ENCODE results near the gene RGL3.
"Not testable (repeated sequence)": the region's sequence is repeated elsewhere in the genome, so short reads cannot be mapped to it uniquely, and the experiment has no call there.

The RGL3 gene

GRCh38 chr19:11379857-11380350 lies 39.2 kb downstream of the RGL3 start:
- no CpG with 5 or more reads among the region's 7 CpGs for WGBS (ENCODE audit: insufficient coverage, insufficient read length)
- Histone ChIP-seq H3K27me3 (ENCODE audit: control insufficient read depth, insufficient read depth, low read length) (no peaks in the 10 kb centered on the region), H3K4me1 (ENCODE audit: control insufficient read depth, insufficient read depth, low read length) (peaks cover 3% of the 10 kb centered on the region), H3K27ac (ENCODE audit: low read length) (no peak overlapping the region), H3K36me3 (ENCODE audit: control insufficient read depth, insufficient read depth, low read length) (no peaks in the 10 kb centered on the region), H3K4me3 (ENCODE audit: low read length) (no peak overlapping the region), H3K9me3 (ENCODE audit: control insufficient read depth, insufficient read depth, low read length) (no peaks in the 10 kb centered on the region)
- DNase-seq (ENCODE audit: low read depth, low spot score), result no peak

- H3K27me3 ChIP-seq (ENCODE audit: control insufficient read depth, insufficient read depth, low read length); H3K36me3 ChIP-seq (ENCODE audit: control insufficient read depth, insufficient read depth, low read length); H3K27ac ChIP-seq (ENCODE audit: low read length); H3K4me3 ChIP-seq (ENCODE audit: low read length); DNase-seq (ENCODE audit: low read depth, low spot score); H3K9me3 ChIP-seq (ENCODE audit: control insufficient read depth, insufficient read depth, low read length); H3K4me1 ChIP-seq (ENCODE audit: control insufficient read depth, insufficient read depth, low read length): not testable (repeated sequence)
- no CpG with 5 or more reads among the region's 14 CpGs for WGBS (ENCODE audit: insufficient coverage, insufficient read length)
Observed at GRCh38 chr19:11379269-11379845, 39.8 kb downstream of the RGL3 start.

- Histone ChIP-seq H3K27ac (ENCODE audit: low read length) (no peak overlapping the region), H3K4me3 (ENCODE audit: low read length) (no peak overlapping the region), H3K9me3 (ENCODE audit: control insufficient read depth, insufficient read depth, low read length) (no peaks in the 10 kb centered on the region), H3K36me3 (ENCODE audit: control insufficient read depth, insufficient read depth, low read length) (no peaks in the 10 kb centered on the region), H3K27me3 (ENCODE audit: control insufficient read depth, insufficient read depth, low read length) (no peaks in the 10 kb centered on the region), H3K4me1 (ENCODE audit: control insufficient read depth, insufficient read depth, low read length) (peaks cover 3% of the 10 kb centered on the region)
- WGBS (ENCODE audit: insufficient coverage, insufficient read length), result no CpG with 5 or more reads among the region's 8 CpGs
- no peak for DNase-seq (ENCODE audit: low read depth, low spot score)
Observed at GRCh38 chr19:11378319-11379189, 40.6 kb downstream of the RGL3 start.

GRCh38 chr19:11377756-11378155 lies 41.4 kb downstream of the RGL3 start:
- Histone ChIP-seq H3K27me3 (ENCODE audit: control insufficient read depth, insufficient read depth, low read length) (no peaks in the 10 kb centered on the region), H3K4me3 (ENCODE audit: low read length) (no peak overlapping the region), H3K36me3 (ENCODE audit: control insufficient read depth, insufficient read depth, low read length) (no peaks in the 10 kb centered on the region), H3K9me3 (ENCODE audit: control insufficient read depth, insufficient read depth, low read length) (no peaks in the 10 kb centered on the region), H3K27ac (ENCODE audit: low read length) (no peak overlapping the region), H3K4me1 (ENCODE audit: control insufficient read depth, insufficient read depth, low read length) (peaks cover 3% of the 10 kb centered on the region)
- no peak for DNase-seq (ENCODE audit: low read depth, low spot score)
- WGBS (ENCODE audit: insufficient coverage, insufficient read length), result no CpG with 5 or more reads among the region's 3 CpGs

- H3K4me1 ChIP-seq (ENCODE audit: control insufficient read depth, insufficient read depth, low read length), result peaks cover 3% of the 10 kb centered on the region
- no peak for DNase-seq (ENCODE audit: low read depth, low spot score)
- H3K4me3 ChIP-seq (ENCODE audit: low read length), result no peak overlapping the region
- no peaks in the 10 kb centered on the region for H3K36me3 ChIP-seq (ENCODE audit: control insufficient read depth, insufficient read depth, low read length)
- H3K27ac ChIP-seq (ENCODE audit: low read length), result no peak overlapping the region
- no peaks in the 10 kb centered on the region for H3K27me3 ChIP-seq (ENCODE audit: control insufficient read depth, insufficient read depth, low read length)
- no peaks in the 10 kb centered on the region for H3K9me3 ChIP-seq (ENCODE audit: control insufficient read depth, insufficient read depth, low read length)
Observed at GRCh38 chr19:11377237-11377636, 41.9 kb downstream of the RGL3 start.

GRCh38 chr19:11375143-11375948 lies 43.8 kb downstream of the RGL3 start:
- no peak overlapping the region for H3K27ac ChIP-seq (ENCODE audit: low read length)
- no peaks in the 10 kb centered on the region for H3K27me3 ChIP-seq (ENCODE audit: control insufficient read depth, insufficient read depth, low read length)
- DNase-seq (ENCODE audit: low read depth, low spot score), result no peak
- H3K4me1 ChIP-seq (ENCODE audit: control insufficient read depth, insufficient read depth, low read length), result peaks cover 3% of the 10 kb centered on the region
- H3K4me3 ChIP-seq (ENCODE audit: low read length), result peak overlapping the region; percentile 37; the same call in 1 of the 2 replicates
- H3K9me3 ChIP-seq (ENCODE audit: control insufficient read depth, insufficient read depth, low read length), result no peaks in the 10 kb centered on the region
- no peaks in the 10 kb centered on the region for H3K36me3 ChIP-seq (ENCODE audit: control insufficient read depth, insufficient read depth, low read length)
- no CpG with 5 or more reads among the region's 27 CpGs for WGBS (ENCODE audit: insufficient coverage, insufficient read length)

- Histone ChIP-seq H3K36me3 (ENCODE audit: control insufficient read depth, insufficient read depth, low read length) (no peaks in the 10 kb centered on the region), H3K4me1 (ENCODE audit: control insufficient read depth, insufficient read depth, low read length) (peaks cover 3% of the 10 kb centered on the region)
- no CpG with 5 or more reads among the region's 44 CpGs for WGBS (ENCODE audit: insufficient coverage, insufficient read length)
Observed at GRCh38 chr19:11374433-11375142, 44.5 kb downstream of the RGL3 start, which contains the start of gene SWSAP1. Gene SWSAP1, plus strand, starts transcription at chr19:11374666. Its CDS starts 15 bp downstream, at chr19:11374681.

GRCh38 chr19:11373885-11374432 lies 45.2 kb downstream of the RGL3 start:
- WGBS (ENCODE audit: insufficient coverage, insufficient read length), result no CpG with 5 or more reads among the region's 11 CpGs
- DNase-seq (ENCODE audit: low read depth, low spot score), result no peak
- H3K4me3 ChIP-seq (ENCODE audit: low read length), result no peak overlapping the region; the same call in 1 of the 2 replicates
- H3K27ac ChIP-seq (ENCODE audit: low read length), result no peak overlapping the region
- H3K4me1 ChIP-seq (ENCODE audit: control insufficient read depth, insufficient read depth, low read length), result peaks cover 3% of the 10 kb centered on the region
- no peaks in the 10 kb centered on the region for H3K9me3 ChIP-seq (ENCODE audit: control insufficient read depth, insufficient read depth, low read length)
- H3K36me3 ChIP-seq (ENCODE audit: control insufficient read depth, insufficient read depth, low read length), result no peaks in the 10 kb centered on the region
- no peaks in the 10 kb centered on the region for H3K27me3 ChIP-seq (ENCODE audit: control insufficient read depth, insufficient read depth, low read length)

More at GRCh38 chr19:11374433-11375142, 44.5 kb downstream of the RGL3 start, which contains the start of gene SWSAP1:
- Histone ChIP-seq H3K4me3 (ENCODE audit: low read length) (peak within 1 kb of the TSS; percentile 67; the same call in 1 of the 2 replicates), H3K27ac (ENCODE audit: low read length) (no peak within 1 kb of the TSS), H3K27me3 (ENCODE audit: control insufficient read depth, insufficient read depth, low read length) (no peaks in the 10 kb centered on the region), H3K9me3 (ENCODE audit: control insufficient read depth, insufficient read depth, low read length) (no peaks in the 10 kb centered on the region)
- DNase-seq (ENCODE audit: low read depth, low spot score), result peak; percentile 99

GRCh38 chr19:11373166-11373884 lies 45.8 kb downstream of the RGL3 start:
- Histone ChIP-seq H3K27ac (ENCODE audit: low read length) (no peak overlapping the region), H3K27me3 (ENCODE audit: control insufficient read depth, insufficient read depth, low read length) (no peaks in the 10 kb centered on the region), H3K36me3 (ENCODE audit: control insufficient read depth, insufficient read depth, low read length) (no peaks in the 10 kb centered on the region), H3K4me3 (ENCODE audit: low read length) (no peak overlapping the region), H3K9me3 (ENCODE audit: control insufficient read depth, insufficient read depth, low read length) (no peaks in the 10 kb centered on the region), H3K4me1 (ENCODE audit: control insufficient read depth, insufficient read depth, low read length) (peaks cover 3% of the 10 kb centered on the region)
- WGBS (ENCODE audit: insufficient coverage, insufficient read length), result no CpG with 5 or more reads among the region's 10 CpGs
- no peak for DNase-seq (ENCODE audit: low read depth, low spot score)

Data from iPS DF 6.9 (cell line).